NCI-H1694 (cell line): ENCODE results near the gene EXOC4.

Experiments
- DNase-seq: peaks from one replicate; lab custom pipeline; 2025; lab: John Stamatoyannopoulos, UW

Gene EXOC4

GRCh38 chr7:134081695-134082094, 828.8 kb downstream of the EXOC4 start:
- DNase-seq = no peak

GRCh38 chr7:134083766-134084487, 831.0 kb downstream of the EXOC4 start:
- DNase-seq = no peak

- no peak for DNase-seq
Measured at GRCh38 chr7:134084488-134085144, 831.7 kb downstream of the EXOC4 start.

- DNase-seq = no peak
Measured at GRCh38 chr7:134085311-134085710, 832.4 kb downstream of the EXOC4 start.

- no peak for DNase-seq
Measured at GRCh38 chr7:134086998-134087735, 834.3 kb downstream of the EXOC4 start.

- DNase-seq = no peak
Measured at GRCh38 chr7:134088199-134088598, 835.3 kb downstream of the EXOC4 start.

- DNase-seq = no peak
Measured at GRCh38 chr7:134089446-134089845, 836.6 kb downstream of the EXOC4 start.

- no peak for DNase-seq
Measured at GRCh38 chr7:134098072-134098471, 845.2 kb downstream of the EXOC4 start.

- no peak for DNase-seq
Measured at GRCh38 chr7:134101716-134102115, 848.8 kb downstream of the EXOC4 start.

GRCh38 chr7:134104166-134104565, 851.3 kb downstream of the EXOC4 start:
- no peak for DNase-seq

GRCh38 chr7:134105841-134106240, 853.0 kb downstream of the EXOC4 start:
- no peak for DNase-seq

- no peak for DNase-seq
Measured at GRCh38 chr7:134108802-134109201, 855.9 kb downstream of the EXOC4 start.

GRCh38 chr7:134113655-134114054, 860.8 kb downstream of the EXOC4 start:
- DNase-seq = no peak

- DNase-seq = no peak
Measured at GRCh38 chr7:134114992-134115391, 862.1 kb downstream of the EXOC4 start.
